Activated T-cell treated with anti-CD3 and anti-CD28 coated beads, Interleukin-2, amount 50 U/mL, for 72 hours (primary cell): ENCODE measurements around the gene ST6GAL1. TPM values are rescaled to one million over a fixed set of nuclear protein-coding genes. Genes with fewer than 3 reads are reported as not detected.
"Not testable (repeated sequence)": the region's sequence is repeated elsewhere in the genome, so short reads cannot be mapped to it uniquely, and the experiment has no call there.

Experiments used
- ATAC-seq, 2 donors: fragments of 150-1000 bp; cut with Tn5 transposase; replicated peaks in 1 of 2; 2 replicates each; pipeline ENCODE4 v1.10.0; 2021; ENCODE audit warnings: moderate library complexity in 2 of 2, mild to moderate bottlenecking in 1 of 2
- DNase-seq, 2 donors: peaks; one replicate each; pipeline ENCODE4 v3.0.0; 2021 to 2022; ENCODE audit warnings: mixed read lengths in 1 of 2
- H3K27ac Mint-ChIP-seq: one replicate; pipeline ENCODE4 v1.8.0; 2022; ENCODE audit warnings: mild to moderate bottlenecking, moderate library complexity, mixed read lengths
- H3K27me3 Mint-ChIP-seq: one replicate; pipeline ENCODE4 v1.8.0; 2022; ENCODE audit warnings: low read depth, mixed read lengths
- H3K36me3 Mint-ChIP-seq, 2 donors: one replicate each; pipeline ENCODE4 v1.8.0; 2022; ENCODE audit warnings: mixed read lengths in 2 of 2, mild to moderate bottlenecking in 1 of 2; ENCODE audit not compliant: insufficient read depth in 2 of 2
- H3K4me1 Mint-ChIP-seq: one replicate; pipeline ENCODE4 v1.8.0; 2022; ENCODE audit warnings: low read depth, mixed read lengths
- H3K4me3 Mint-ChIP-seq, 2 donors: one replicate each; pipeline ENCODE4 v1.8.0; 2022; ENCODE audit warnings: mild to moderate bottlenecking in 2 of 2, mixed read lengths in 2 of 2, moderate library complexity in 2 of 2
- H3K9me3 Mint-ChIP-seq, 2 donors: one replicate each; pipeline ENCODE4 v1.8.0; 2022; ENCODE audit warnings: mixed read lengths in 2 of 2
- total RNA-seq, 2 donors: library from RNA; stranded (reverse); gene quantifications; one replicate each; pipeline ENCODE4 v1.2.3, GENCODE V29; 2022

The ST6GAL1 gene
- total RNA-seq, 2 donors from 2014 or later, result 98.1 to 104 TPM

DNA sequence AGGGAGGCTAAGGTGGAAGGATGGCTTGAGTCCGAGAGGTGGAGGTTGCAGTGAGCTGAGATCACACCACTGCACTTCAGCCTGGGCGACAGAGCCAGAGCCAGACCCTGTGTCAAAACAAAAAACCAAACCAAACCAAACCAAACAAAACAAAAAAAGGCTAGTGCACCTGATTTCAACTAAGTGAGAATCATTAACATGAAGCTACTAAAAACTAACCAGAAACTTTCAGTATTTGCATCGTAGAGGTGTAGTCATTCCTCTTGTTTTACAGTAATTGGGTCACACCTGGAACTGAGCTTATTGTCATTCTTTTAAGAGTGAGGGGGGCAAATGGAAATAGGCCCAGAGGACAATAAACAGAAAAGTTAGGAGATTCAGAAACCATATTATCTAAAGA is 58.5 kb downstream of the ST6GAL1 start:
- H3K9me3 Mint-ChIP-seq, result no peaks in the 10 kb centered on the region
- peaks cover 30% of the 10 kb centered on the region for H3K4me1 Mint-ChIP-seq
- H3K27me3 Mint-ChIP-seq, result no peaks in the 10 kb centered on the region
- peak; percentile 68 to 80 for ATAC-seq
- peak overlapping the region; percentile 59 for H3K27ac Mint-ChIP-seq
- H3K4me3 Mint-ChIP-seq, result peak overlapping the region in 1 of 2 donors; percentile 11
- H3K36me3 Mint-ChIP-seq, result peaks cover 12 to 35% of the 10 kb centered on the region in 2 donors
- DNase-seq, result no peak

DNA sequence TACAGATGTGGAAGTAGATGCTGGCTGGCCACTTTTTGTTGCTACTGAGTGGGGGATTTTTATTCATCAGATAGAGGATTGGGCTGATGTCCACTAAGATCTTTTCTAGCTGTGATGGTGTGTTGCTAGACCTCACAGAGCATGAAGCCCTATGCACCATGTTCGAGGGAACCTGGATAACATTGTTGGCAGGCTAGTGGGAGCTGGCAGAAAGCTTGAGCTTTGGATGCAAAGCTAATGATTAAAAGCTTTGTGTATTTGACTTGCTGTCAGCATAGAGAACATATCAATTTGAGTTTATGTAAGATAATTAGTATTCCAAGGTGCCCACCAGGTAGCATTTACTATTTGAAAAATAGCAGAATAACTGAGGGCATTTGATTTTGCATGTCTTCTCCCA is 59.1 kb downstream of the ST6GAL1 start:
- DNase-seq, result no peak
- Mint-ChIP-seq H3K4me3 (no peak overlapping the region), H3K27ac (peak overlapping the region; percentile 59), H3K27me3 (no peaks in the 10 kb centered on the region), H3K4me1 (peaks cover 36% of the 10 kb centered on the region), H3K36me3 (peaks cover 11 to 34% of the 10 kb centered on the region in 2 donors), H3K9me3 (no peaks in the 10 kb centered on the region)
- ATAC-seq, result no peak

DNA sequence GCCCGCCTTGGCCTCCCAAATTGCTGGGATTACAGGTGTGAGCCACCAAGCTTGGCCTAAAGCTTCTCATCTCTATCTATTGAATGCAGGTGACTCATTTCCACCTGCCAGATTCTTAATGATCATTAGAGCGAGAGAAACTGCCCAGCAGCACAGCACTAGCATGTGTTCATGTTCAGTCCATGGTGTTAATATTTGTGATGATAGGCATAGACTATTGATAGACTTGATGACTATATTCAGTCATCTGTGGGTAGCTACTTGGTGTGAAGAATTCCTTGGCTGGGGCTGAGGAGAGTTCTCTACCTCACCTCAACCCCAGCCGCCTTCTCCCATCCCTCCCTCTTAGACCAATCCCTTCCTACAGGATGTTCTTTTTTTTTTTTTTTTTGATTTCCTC is 60.0 kb downstream of the ST6GAL1 start:
- no peaks in the 10 kb centered on the region for H3K9me3 Mint-ChIP-seq
- H3K4me1 Mint-ChIP-seq, result peaks cover 36% of the 10 kb centered on the region
- H3K4me3 Mint-ChIP-seq, result no peak overlapping the region
- DNase-seq (no peak), ATAC-seq (no peak)
- H3K27ac Mint-ChIP-seq, result no peak overlapping the region
- H3K36me3 Mint-ChIP-seq, result peaks cover 10 to 30% of the 10 kb centered on the region in 2 donors
- no peaks in the 10 kb centered on the region for H3K27me3 Mint-ChIP-seq

DNA sequence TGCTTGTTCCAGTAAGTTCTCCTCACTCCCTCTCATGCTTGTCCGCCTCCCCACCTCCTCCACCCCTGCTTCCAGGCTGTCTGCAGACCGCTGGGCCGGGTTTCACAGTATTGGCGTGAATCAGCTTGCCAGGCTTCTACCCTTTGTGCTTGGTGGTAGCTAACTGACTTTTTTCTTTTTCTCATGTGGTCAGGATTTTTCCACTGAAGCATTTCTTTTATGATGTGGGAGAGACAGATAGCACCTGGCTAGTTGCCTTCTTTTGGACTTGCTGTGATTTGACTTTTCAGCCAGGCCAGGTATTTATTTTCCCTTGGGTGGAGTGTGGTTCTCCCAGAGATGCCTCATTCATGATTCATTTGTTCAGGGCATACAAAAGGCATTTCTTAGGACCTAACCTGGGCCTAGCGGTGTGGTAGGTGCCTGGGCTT is 60.6 kb downstream of the ST6GAL1 start:
- Mint-ChIP-seq H3K36me3 (peaks cover 9 to 26% of the 10 kb centered on the region in 2 donors), H3K27me3 (no peaks in the 10 kb centered on the region), H3K27ac (no peak overlapping the region), H3K4me1 (peaks cover 36% of the 10 kb centered on the region), H3K4me3 (no peak overlapping the region), H3K9me3 (no peaks in the 10 kb centered on the region)
- ATAC-seq (no peak), DNase-seq (no peak)

DNA sequence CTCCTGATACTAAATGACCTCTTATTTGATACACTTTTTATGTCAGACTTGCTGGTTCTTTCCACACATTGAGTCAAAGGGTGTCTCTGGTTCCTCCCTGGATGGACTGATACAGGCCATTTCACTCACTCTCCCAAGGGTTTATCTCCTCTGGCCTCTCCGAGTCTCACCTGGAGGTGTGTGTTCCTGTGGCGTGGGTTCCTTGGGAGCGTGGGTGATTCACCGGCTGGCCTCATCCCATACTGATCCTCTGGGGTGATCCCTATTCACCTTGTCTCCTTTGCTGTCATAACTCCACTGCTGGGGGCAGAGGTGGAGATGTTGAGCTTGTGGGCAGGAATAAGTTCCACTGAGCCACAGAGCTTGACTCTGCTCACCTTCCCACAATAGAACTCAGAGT is 61.1 kb downstream of the ST6GAL1 start:
- Mint-ChIP-seq H3K4me1 (peaks cover 34% of the 10 kb centered on the region), H3K36me3 (peaks cover 8 to 24% of the 10 kb centered on the region in 2 donors), H3K9me3 (no peaks in the 10 kb centered on the region), H3K27me3 (no peaks in the 10 kb centered on the region), H3K27ac (peak overlapping the region; percentile 66), H3K4me3 (no peak overlapping the region)
- ATAC-seq (no peak), DNase-seq (no peak)

DNA sequence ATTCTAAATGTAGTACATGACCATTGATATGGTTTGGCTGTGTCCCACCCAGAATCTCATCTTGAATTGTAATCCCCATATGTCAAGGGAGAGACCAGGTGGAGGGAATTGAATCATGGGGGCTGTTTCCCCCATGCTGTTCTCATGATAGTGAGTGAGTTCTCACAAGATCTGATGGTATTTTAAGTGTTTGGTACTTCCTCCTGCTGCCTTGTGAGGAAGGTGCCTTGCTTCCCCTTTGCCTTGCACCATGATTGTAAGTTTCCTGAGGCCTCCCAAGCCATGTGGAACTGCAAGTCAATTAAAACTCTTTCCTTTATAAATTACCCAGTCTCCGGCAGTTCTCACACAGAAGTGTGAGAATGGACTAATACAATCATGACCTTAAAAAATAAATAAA is 61.8 kb downstream of the ST6GAL1 start:
- not testable (repeated sequence) for H3K9me3 Mint-ChIP-seq, ATAC-seq, DNase-seq, H3K27me3 Mint-ChIP-seq, H3K4me3 Mint-ChIP-seq
- peaks cover 36% of the 10 kb centered on the region for H3K4me1 Mint-ChIP-seq
- H3K36me3 Mint-ChIP-seq, result peaks cover 10 to 24% of the 10 kb centered on the region in 2 donors
- H3K27ac Mint-ChIP-seq, result peak overlapping the region; percentile 66

DNA sequence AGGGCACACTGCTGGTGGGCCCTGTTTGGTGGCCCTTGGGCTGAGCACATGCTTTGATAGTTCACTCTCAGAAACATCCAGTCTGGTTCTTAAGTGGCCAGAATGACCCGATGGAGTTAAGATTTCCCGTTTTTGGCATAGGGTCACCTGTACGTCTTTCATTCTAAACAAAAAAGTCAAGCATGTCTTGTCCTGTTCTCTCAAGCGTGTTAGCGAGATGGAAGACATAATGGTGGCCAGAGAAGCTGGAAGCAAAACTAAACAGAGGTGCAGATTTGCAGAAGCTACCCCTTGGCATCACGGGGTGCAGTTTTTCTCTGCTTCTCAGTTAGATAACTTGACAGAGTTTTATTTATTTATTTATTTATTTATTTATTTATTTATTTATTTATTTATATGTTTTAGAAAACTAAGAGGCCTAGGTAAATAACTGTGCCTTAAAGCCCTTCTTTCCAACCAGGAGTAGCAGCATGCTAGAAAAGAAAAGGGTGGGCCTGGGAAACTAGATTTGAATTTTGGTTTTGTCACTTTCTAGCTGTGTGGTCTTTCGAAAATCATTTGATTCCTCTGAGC is 63.0 kb downstream of the ST6GAL1 start:
- Mint-ChIP-seq H3K27me3 (no peaks in the 10 kb centered on the region), H3K36me3 (peaks cover 7 to 25% of the 10 kb centered on the region in 2 donors), H3K9me3 (no peaks in the 10 kb centered on the region), H3K4me3 (no peak overlapping the region), H3K4me1 (peaks cover 34% of the 10 kb centered on the region), H3K27ac (peak overlapping the region; percentile 61)
- no peak for DNase-seq
- no peak for ATAC-seq

DNA sequence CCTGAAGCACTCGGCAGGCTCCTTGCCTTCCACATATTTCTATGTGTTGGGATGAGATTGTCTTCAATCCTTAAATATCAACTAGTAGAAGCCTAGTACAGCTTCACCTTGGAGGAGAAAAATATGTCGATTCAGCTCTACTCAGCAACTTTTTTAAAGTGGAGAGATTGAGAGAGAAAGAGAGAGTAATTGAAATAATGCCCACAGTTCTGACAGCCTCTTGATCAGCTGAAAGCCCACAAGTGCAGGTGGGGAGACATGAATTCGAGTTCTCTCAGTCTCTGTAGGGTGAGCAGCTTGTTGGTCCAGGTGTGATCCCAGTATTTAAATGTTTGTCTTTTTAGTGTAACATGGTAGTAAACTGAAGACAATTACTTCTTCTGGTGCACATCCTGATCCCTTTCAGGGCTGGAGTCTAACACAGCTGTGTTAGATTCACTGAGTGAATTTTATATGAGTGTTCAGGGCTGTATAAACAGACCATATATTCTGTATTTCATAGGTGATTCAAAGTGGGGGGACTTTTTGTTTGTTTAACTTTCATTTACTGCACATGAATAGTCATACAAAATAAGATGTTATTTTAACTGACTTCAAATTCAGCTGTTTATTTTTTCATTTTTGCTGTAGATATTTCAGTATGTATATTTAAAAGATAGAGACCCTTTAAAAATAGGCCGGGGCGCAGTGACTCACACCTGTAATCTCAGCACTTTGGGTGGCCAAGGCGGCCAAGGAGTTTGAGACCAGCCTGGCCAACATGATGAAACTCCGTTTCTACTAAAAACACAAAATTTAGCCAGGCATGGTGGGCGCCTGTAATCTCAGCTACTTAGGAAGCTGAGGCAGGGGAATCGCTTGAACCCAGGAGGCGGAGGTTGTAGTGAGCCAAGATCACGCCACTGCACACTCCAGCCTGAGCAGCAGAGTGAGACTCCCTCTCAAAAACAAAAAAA is 64.0 kb downstream of the ST6GAL1 start:
- ATAC-seq (no peak), DNase-seq (no peak)
- Mint-ChIP-seq H3K27ac (peak overlapping the region; percentile 61), H3K9me3 (no peaks in the 10 kb centered on the region), H3K36me3 (peaks cover 5 to 25% of the 10 kb centered on the region in 2 donors), H3K27me3 (no peaks in the 10 kb centered on the region), H3K4me1 (peaks cover 40% of the 10 kb centered on the region), H3K4me3 (no peak overlapping the region)

DNA sequence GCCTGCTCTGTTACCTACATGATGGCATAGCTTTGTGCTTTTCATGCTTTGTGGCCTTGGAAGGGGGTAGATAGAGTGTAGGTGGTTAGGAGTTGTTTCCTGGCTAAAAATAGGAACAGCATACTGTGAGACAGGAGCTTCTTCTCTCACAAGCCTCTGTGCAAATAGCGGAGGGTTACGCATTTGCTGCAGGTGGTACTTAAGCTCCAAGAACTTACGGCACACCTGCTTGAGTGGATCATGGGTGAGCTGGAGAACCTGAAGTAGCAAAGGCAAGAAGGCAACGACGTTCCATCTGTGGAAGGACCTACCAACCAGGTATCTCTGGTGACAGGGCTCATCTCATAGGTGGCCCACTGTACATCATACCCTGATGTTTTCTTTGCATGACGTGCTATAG is 66.0 kb downstream of the ST6GAL1 start:
- peaks cover 50% of the 10 kb centered on the region for H3K4me1 Mint-ChIP-seq
- no peak overlapping the region for H3K4me3 Mint-ChIP-seq
- H3K27me3 Mint-ChIP-seq, result no peaks in the 10 kb centered on the region
- ATAC-seq (no peak), DNase-seq (no peak)
- H3K9me3 Mint-ChIP-seq, result no peaks in the 10 kb centered on the region
- no peak overlapping the region for H3K27ac Mint-ChIP-seq
- H3K36me3 Mint-ChIP-seq, result peaks cover 9 to 22% of the 10 kb centered on the region in 2 donors

DNA sequence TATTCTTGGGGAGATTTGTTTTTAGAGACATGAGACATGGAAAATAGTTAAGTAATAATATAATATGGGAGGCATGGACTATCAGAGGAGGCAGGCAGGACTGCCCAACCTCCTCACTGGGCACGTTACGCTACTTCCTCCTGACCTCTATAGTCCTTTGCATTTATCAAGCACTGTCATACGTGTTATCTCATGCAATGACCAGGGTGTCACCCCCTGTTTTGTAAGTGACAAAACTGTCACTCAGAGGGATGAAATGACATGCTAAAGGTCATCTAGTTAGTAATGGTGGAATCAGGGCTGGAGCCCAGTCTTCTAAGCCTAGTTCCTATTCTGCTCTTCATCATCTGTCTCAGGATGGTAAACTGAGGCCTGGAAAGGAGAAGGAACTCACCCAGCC is 66.7 kb downstream of the ST6GAL1 start:
- H3K27ac Mint-ChIP-seq, result peak overlapping the region; percentile 38

DNA sequence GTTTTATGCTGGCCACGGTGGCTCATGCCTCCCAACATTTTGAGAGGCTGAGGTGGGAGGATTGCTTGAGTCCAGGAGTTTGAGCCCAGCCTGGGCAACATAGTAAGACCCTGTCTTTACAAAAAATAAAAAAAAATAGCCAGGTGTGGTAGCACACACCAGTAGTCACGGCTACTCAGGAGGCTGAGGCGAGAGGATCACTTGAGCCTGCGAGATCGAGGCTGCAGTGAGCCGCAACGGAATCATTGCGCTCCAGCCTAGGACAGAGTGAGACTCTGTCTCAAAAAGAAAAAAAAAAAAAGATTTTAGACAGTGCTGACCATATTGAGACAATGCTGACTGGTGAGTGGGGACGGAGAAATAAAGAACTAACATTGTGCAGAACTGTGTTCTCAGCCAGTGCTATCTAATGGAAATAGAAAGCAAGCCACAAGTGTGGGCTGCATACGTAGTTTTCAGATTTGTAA is 67.2 kb downstream of the ST6GAL1 start:
- no peak for ATAC-seq

More for the DNA sequence above, 66.7 kb downstream of the ST6GAL1 start:
- no peak overlapping the region for H3K4me3 Mint-ChIP-seq
- no peaks in the 10 kb centered on the region for H3K27me3 Mint-ChIP-seq
- ATAC-seq (no peak), DNase-seq (no peak)
- H3K9me3 Mint-ChIP-seq, result no peaks in the 10 kb centered on the region
- peaks cover 54% of the 10 kb centered on the region for H3K4me1 Mint-ChIP-seq
- H3K36me3 Mint-ChIP-seq, result peaks cover 8 to 22% of the 10 kb centered on the region in 2 donors

DNA sequence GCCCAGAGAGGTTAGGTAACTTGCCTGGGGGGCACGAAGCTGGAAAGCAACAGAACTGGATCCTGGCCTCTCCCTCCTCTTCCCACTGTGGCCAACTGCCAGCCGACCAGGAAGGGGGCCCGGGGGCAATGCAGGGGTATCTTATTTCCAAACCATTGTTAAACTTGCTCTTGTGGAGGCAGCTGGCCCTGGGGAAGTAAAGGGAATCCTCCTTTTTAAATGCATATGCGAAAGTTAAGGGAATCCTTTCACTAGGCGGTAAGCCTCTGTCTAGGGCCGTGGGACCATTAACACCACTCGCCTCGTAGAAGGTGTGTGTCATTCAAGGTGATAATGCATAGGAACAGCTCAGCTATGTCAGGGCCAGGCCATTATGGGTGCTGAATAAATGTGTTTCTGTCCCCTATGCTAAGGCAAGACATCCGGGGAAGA is 68.6 kb downstream of the ST6GAL1 start:
- Mint-ChIP-seq H3K9me3 (peaks cover 0 to 2% of the 10 kb centered on the region in 2 donors), H3K4me1 (peaks cover 65% of the 10 kb centered on the region)

More for the DNA sequence above, 67.2 kb downstream of the ST6GAL1 start:
- no peak for DNase-seq
- no peaks in the 10 kb centered on the region for H3K9me3 Mint-ChIP-seq
- peak overlapping the region; percentile 38 for H3K27ac Mint-ChIP-seq
- peaks cover 59% of the 10 kb centered on the region for H3K4me1 Mint-ChIP-seq
- peaks cover 6 to 26% of the 10 kb centered on the region in 2 donors for H3K36me3 Mint-ChIP-seq
- peak overlapping the region in 1 of 2 donors; percentile 56 for H3K4me3 Mint-ChIP-seq
- H3K27me3 Mint-ChIP-seq, result no peaks in the 10 kb centered on the region

DNA sequence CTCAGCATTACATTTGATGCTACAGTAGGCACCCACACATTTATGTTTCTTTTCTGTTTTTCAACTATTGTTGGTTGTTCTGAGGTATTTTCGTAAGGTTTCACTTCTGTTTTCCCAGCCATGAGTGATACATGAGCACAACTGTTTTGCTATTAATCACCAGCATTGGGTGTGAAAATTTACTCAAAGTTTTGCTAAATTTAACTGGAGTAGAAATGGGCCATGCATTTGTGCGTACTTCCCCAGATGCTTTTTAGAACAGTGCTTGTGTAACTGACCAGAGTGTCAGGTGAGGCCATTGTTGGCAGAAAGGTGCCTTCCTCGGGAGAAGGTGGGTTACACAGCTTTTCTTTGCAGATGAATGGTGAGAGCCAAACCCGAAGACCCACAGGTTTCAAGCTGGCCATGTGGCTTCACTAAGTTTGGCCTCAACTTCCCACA is 70.4 kb downstream of the ST6GAL1 start:
- Mint-ChIP-seq H3K36me3 (peaks cover 14 to 47% of the 10 kb centered on the region in 2 donors), H3K4me1 (peaks cover 79% of the 10 kb centered on the region), H3K9me3 (peaks cover 4 to 5% of the 10 kb centered on the region in 2 donors), H3K4me3 (peak overlapping the region; percentile 65 to 83), H3K27me3 (no peaks in the 10 kb centered on the region), H3K27ac (peak overlapping the region; percentile 97)
- DNase-seq (peak; percentile 40 to 56), ATAC-seq (peak; percentile 90 to 91)

More for the DNA sequence above, 68.6 kb downstream of the ST6GAL1 start:
- H3K27me3 Mint-ChIP-seq, result no peaks in the 10 kb centered on the region
- no peak for DNase-seq
- ATAC-seq, result no peak
- H3K4me3 Mint-ChIP-seq, result no peak overlapping the region
- peaks cover 8 to 34% of the 10 kb centered on the region in 2 donors for H3K36me3 Mint-ChIP-seq
- H3K27ac Mint-ChIP-seq, result no peak overlapping the region
